SK-N-SH (cell line): ENCODE results near the gene UEVLD.

Source experiments
- CTCF ChIP-seq: fragments of 200-600 bp; sonication (generic); IDR thresholded peaks from 2 replicates; pipeline ENCODE4 v1.6.1; 2017; ENCODE audit warnings: antibody characterized with exemption, mild to moderate bottlenecking, moderate library complexity
- JUND ChIP-seq: IDR thresholded peaks from 2 replicates; pipeline ENCODE4 v1.4.0; 2012
- POLR2AphosphoS5 ChIP-seq: IDR thresholded peaks from 2 replicates; pipeline ENCODE4 v1.6.1; 2012; ENCODE audit warnings: low read depth, low read length
- RXRA ChIP-seq: IDR thresholded peaks from 2 replicates; pipeline ENCODE4 v1.4.0; 2012; ENCODE audit warnings: low read depth, mild to moderate bottlenecking, borderline replicate concordance
- SMC3 ChIP-seq: IDR thresholded peaks from 2 replicates; pipeline ENCODE4 v1.6.1; 2012; ENCODE audit warnings: low read depth, low read length, improper control_type of control experiment
- TAF1 ChIP-seq: IDR thresholded peaks from 2 replicates; pipeline ENCODE4 v1.6.1; 2012; ENCODE audit warnings: low read depth, mild to moderate bottlenecking, low read length, moderate library complexity, borderline replicate concordance

GRCh38 chr11:18521122-18521521 lies 67.4 kb downstream of the UEVLD start:
- TF ChIP-seq TAF1, result no peak
- no peak for TF ChIP-seq POLR2AphosphoS5
- TF ChIP-seq SMC3, result no peak
- no peak for TF ChIP-seq RXRA
- no peak for TF ChIP-seq CTCF
- no peak for TF ChIP-seq JUND
